H9 (cell line): ENCODE measurements around the gene RSPO1. TPM values are rescaled to one million over a fixed set of nuclear protein-coding genes. Genes with fewer than 3 reads are reported as not detected.

Experiments used
- DNase-seq: peaks from one replicate; pipeline ENCODE4 v3.0.0-alpha.2; 2017
- H2AFZ ChIP-seq: one replicate; pipeline ENCODE4 v1.6.1; 2013; ENCODE audit warnings: mild to moderate bottlenecking, low read length, control low read depth, moderate library complexity
- H2AK5ac ChIP-seq: 2 replicates; pipeline ENCODE4 v1.6.1; 2013; ENCODE audit warnings: low read length, control low read depth, mixed read lengths; ENCODE audit not compliant: insufficient read length
- H2BK120ac ChIP-seq: one replicate; pipeline ENCODE4 v1.6.1; 2013; ENCODE audit warnings: low read depth, mild to moderate bottlenecking, low read length, control low read depth, inconsistent platforms; ENCODE audit not compliant: poor library complexity, severe bottlenecking
- H2BK12ac ChIP-seq: 2 replicates; pipeline ENCODE4 v1.6.1; 2013; ENCODE audit warnings: low read length, control low read depth, mixed read lengths, low read depth; ENCODE audit not compliant: insufficient read length
- H2BK15ac ChIP-seq: 2 replicates; pipeline ENCODE4 v1.6.1; 2013; ENCODE audit warnings: low read depth, low read length, control low read depth
- H2BK20ac ChIP-seq: one replicate; pipeline ENCODE4 v1.6.1; 2013; ENCODE audit warnings: low read depth, mild to moderate bottlenecking, low read length, control low read depth, inconsistent platforms; ENCODE audit not compliant: poor library complexity, severe bottlenecking
- H2BK5ac ChIP-seq: 2 replicates; pipeline ENCODE4 v1.6.1; 2013; ENCODE audit warnings: low read length, control low read depth, mixed read lengths; ENCODE audit not compliant: insufficient read length
- H3K14ac ChIP-seq: 2 replicates; pipeline ENCODE4 v1.6.1; 2013; ENCODE audit warnings: low read length, control low read depth; ENCODE audit not compliant: insufficient read depth
- H3K18ac ChIP-seq: 2 replicates; pipeline ENCODE4 v1.6.1; 2013; ENCODE audit warnings: low read depth, mild to moderate bottlenecking, mixed read lengths, low read length, control low read depth; ENCODE audit not compliant: insufficient read length
- H3K23ac ChIP-seq: 2 replicates; pipeline ENCODE4 v1.6.1; 2013; ENCODE audit warnings: low read length, control low read depth, mixed read lengths, low read depth; ENCODE audit not compliant: insufficient read length
- H3K23me2 ChIP-seq: 2 replicates; pipeline ENCODE4 v1.6.1; 2013; ENCODE audit warnings: low read depth, mild to moderate bottlenecking, mixed read lengths, low read length, control low read depth; ENCODE audit not compliant: insufficient read length, poor library complexity, severe bottlenecking
- H3K27ac ChIP-seq: 2 replicates; pipeline ENCODE4 v1.5.1; 2013; ENCODE audit warnings: low read length, control low read depth, mixed read lengths, low read depth; ENCODE audit not compliant: insufficient read length
- H3K27me3 ChIP-seq: 2 replicates; pipeline ENCODE4 v1.6.1; 2013; ENCODE audit warnings: low read length, control low read depth, inconsistent platforms; ENCODE audit not compliant: insufficient read depth
- H3K4ac ChIP-seq: 2 replicates; pipeline ENCODE4 v1.6.1; 2013; ENCODE audit warnings: low read depth, mild to moderate bottlenecking, control low read depth, inconsistent platforms, low read length, moderate library complexity
- H3K4me1 ChIP-seq: 2 replicates; pipeline ENCODE4 v1.6.1; 2013; ENCODE audit warnings: low read length, control low read depth, inconsistent platforms; ENCODE audit not compliant: insufficient read depth
- H3K4me2 ChIP-seq: 2 replicates; pipeline ENCODE4 v1.6.1; 2013; ENCODE audit warnings: low read length, control low read depth, mixed read lengths; ENCODE audit not compliant: insufficient read length, insufficient read depth
- H3K56ac ChIP-seq: 2 replicates; pipeline ENCODE4 v1.6.1; 2013; ENCODE audit warnings: low read depth, mild to moderate bottlenecking, mixed read lengths, low read length, control low read depth; ENCODE audit not compliant: insufficient read length
- H3K79me1 ChIP-seq: 2 replicates; pipeline ENCODE4 v1.6.1; 2013; ENCODE audit warnings: low read depth, mild to moderate bottlenecking, moderate library complexity, low read length, control low read depth, inconsistent platforms; ENCODE audit not compliant: insufficient read depth, poor library complexity, severe bottlenecking
- H3K79me2 ChIP-seq: 2 replicates; pipeline ENCODE4 v1.6.1; 2013; ENCODE audit warnings: low read length, control low read depth, inconsistent platforms; ENCODE audit not compliant: insufficient read depth
- H3K9ac ChIP-seq: 2 replicates; pipeline ENCODE4 v1.6.1; 2013; ENCODE audit warnings: low read length, control low read depth, mixed read lengths; ENCODE audit not compliant: insufficient read length; ENCODE audit errors: extremely low read depth
- H3K9me3 ChIP-seq: one replicate; pipeline ENCODE4 v1.6.1; 2013; ENCODE audit warnings: low read depth, low read length, inconsistent platforms; ENCODE audit not compliant: control insufficient read depth
- H3T11ph ChIP-seq: one replicate; pipeline ENCODE4 v1.6.1; 2013; ENCODE audit warnings: mild to moderate bottlenecking, low read length, control low read depth, inconsistent platforms
- H4K20me1 ChIP-seq: one replicate; pipeline ENCODE4 v1.6.1; 2013; ENCODE audit not compliant: control insufficient read depth, insufficient read length, insufficient read depth
- H4K5ac ChIP-seq: 2 replicates; pipeline ENCODE4 v1.6.1; 2013; ENCODE audit warnings: low read depth, mild to moderate bottlenecking, mixed read lengths, low read length, control low read depth; ENCODE audit not compliant: insufficient read length
- H4K8ac ChIP-seq: replicated peaks from 2 replicates; pipeline ENCODE4 v1.6.1; 2013; ENCODE audit warnings: low read length, control low read depth, mixed read lengths, low read depth; ENCODE audit not compliant: insufficient read length
- H4K91ac ChIP-seq: 2 replicates; pipeline ENCODE4 v1.6.1; 2013; ENCODE audit warnings: low read depth, mild to moderate bottlenecking, moderate library complexity, mixed read lengths, low read length, control low read depth; ENCODE audit not compliant: insufficient read length
- H3K27ac Mint-ChIP-seq, 3 experiments: 2 replicates in 2 of 3; 3 replicates in 1 of 3; pipeline ENCODE4 v1.8.0; 2020 to 2021; ENCODE audit warnings: mixed read lengths in 3 of 3, mild to moderate bottlenecking in 1 of 3, moderate library complexity in 1 of 3
- H3K27me3 Mint-ChIP-seq: 2 replicates; pipeline ENCODE4 v1.8.0; 2021; ENCODE audit warnings: low read depth, mild to moderate bottlenecking, moderate library complexity, mixed read lengths
- H3K36me3 Mint-ChIP-seq, 3 experiments: 2 replicates in 2 of 3; 3 replicates in 1 of 3; pipeline ENCODE4 v1.8.0; 2020 to 2021; ENCODE audit warnings: low read depth in 3 of 3, mixed read lengths in 3 of 3; ENCODE audit not compliant: insufficient read depth in 1 of 3
- H3K4me1 Mint-ChIP-seq, 2 experiments: 2 replicates each; pipeline ENCODE4 v1.8.0; 2020; ENCODE audit warnings: mixed read lengths in 2 of 2
- H3K4me3 Mint-ChIP-seq, 2 experiments: 2 replicates in 1 of 2; 3 replicates in 1 of 2; pipeline ENCODE4 v1.8.0; 2020 to 2021; ENCODE audit warnings: mild to moderate bottlenecking in 2 of 2, mixed read lengths in 2 of 2, moderate library complexity in 1 of 2
- H3K9me3 Mint-ChIP-seq, 2 experiments: 2 replicates in 1 of 2; 3 replicates in 1 of 2; pipeline ENCODE4 v1.8.0; 2020; ENCODE audit warnings: mild to moderate bottlenecking in 2 of 2, mixed read lengths in 2 of 2, moderate library complexity in 1 of 2
- CTCF ChIP-seq: fragments of 200-600 bp; sonication (generic); conservative IDR thresholded peaks from 3 replicates; pipeline ENCODE4 v1.8.0; 2021; ENCODE audit warnings: antibody characterized with exemption, mild to moderate bottlenecking
- WGBS: extraction: QIAGEN DNeasy Blood & Tissue Kit; methylation state at CpG from one replicate; pipeline ENCODE4 v1.1.7; 2013; ENCODE audit warnings: missing lambda C conversion rate, low lambda C conversion rate, mixed read lengths; ENCODE audit not compliant: insufficient read length; ENCODE audit errors: extremely low coverage; 5-methylcytosine and 5-hydroxymethylcytosine counted together
- total RNA-seq: library from RNA; stranded (reverse); gene quantifications from 2 replicates; pipeline ENCODE4 v1.2.1, GENCODE V29; 2021

Gene RSPO1
- total RNA-seq, 1 experiment from 2014 or later = 0.35 TPM

DNA sequence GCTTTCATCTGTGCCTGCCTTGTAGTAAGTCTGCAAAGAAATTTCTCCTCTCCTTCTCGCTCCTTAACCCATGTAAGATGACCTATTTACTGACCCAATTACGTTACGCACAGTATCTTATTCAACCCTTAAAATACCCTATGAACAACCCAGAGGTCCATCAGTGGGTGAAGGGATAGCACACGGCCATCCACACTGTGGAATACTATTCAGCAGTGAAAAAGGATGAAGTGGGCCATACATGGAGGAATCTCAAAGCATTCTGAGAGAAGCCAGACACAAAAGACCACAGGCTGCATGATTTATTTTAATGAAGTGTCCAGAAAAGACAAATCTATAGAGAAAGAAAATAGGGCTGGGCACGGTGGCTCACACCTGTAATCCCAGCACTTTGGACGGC lies 23.8 kb upstream of the RSPO1 start:
- Histone ChIP-seq H2AFZ (no peak overlapping the region), H3K23ac (no peak overlapping the region), H3K14ac (no peak overlapping the region), H2BK12ac (no peak overlapping the region), H3K56ac (no peak overlapping the region), H3K79me2 (no peaks in the 10 kb centered on the region), H2BK15ac (no peak overlapping the region), H4K5ac (no peak overlapping the region), H3K79me1 (no peaks in the 10 kb centered on the region), H3K9me3 (no peaks in the 10 kb centered on the region), H3K23me2 (peaks cover 3% of the 10 kb centered on the region), H4K20me1 (no peaks in the 10 kb centered on the region), H4K8ac (no peak overlapping the region), H3T11ph (no peak overlapping the region), H3K4ac (no peak overlapping the region), H3K9ac (no peak overlapping the region), H3K4me2 (no peak overlapping the region), H3K4me1 (no peaks in the 10 kb centered on the region), H3K18ac (no peak overlapping the region), H2BK5ac (no peak overlapping the region), H2AK5ac (no peak overlapping the region), H2BK20ac (no peak overlapping the region), H4K91ac (no peak overlapping the region), H3K27me3 (no peaks in the 10 kb centered on the region; the same call in 1 of the 2 replicates), H2BK120ac (no peak overlapping the region), H3K27ac (no peak overlapping the region)
- Mint-ChIP-seq H3K9me3 (no peaks in the 10 kb centered on the region; a peak in 2 of 5 replicates), H3K4me3 (no peak overlapping the region; a peak in 1 of 5 replicates), H3K27me3 (peaks cover 46% of the 10 kb centered on the region), H3K36me3 (no peaks in the 10 kb centered on the region), H3K27ac (no peak overlapping the region), H3K4me1 (peaks cover 13 to 42% of the 10 kb centered on the region in 2 experiments)
- TF ChIP-seq CTCF = no peak
- no peak for DNase-seq
- WGBS = no CpG with 5 or more reads among the region's 6 CpGs
